Uterus (tissue), 2 donors: ENCODE results near the gene FBL.

Experiments
- POLR2A ChIP-seq, 2 donors: fragments of 450-650 bp; IDR thresholded peaks; one replicate each; pipeline ENCODE4 v1.6.1; 2016; ENCODE audit warnings: antibody characterized with exemption in 2 of 2, mild to moderate bottlenecking in 1 of 2, moderate library complexity in 1 of 2
- TF ChIP-seq, protein P1 (sequence below), 4 experiments: fragments of 200-600 bp in 2 of 4; fragments of 450-650 bp in 2 of 4; sonication (generic) in 2 of 4; IDR thresholded peaks; one replicate each; pipeline ENCODE4 v1.5.1; 2016 to 2019; ENCODE audit warnings: antibody characterized with exemption in 4 of 4, mild to moderate bottlenecking in 2 of 4, moderate library complexity in 1 of 4

DNA sequence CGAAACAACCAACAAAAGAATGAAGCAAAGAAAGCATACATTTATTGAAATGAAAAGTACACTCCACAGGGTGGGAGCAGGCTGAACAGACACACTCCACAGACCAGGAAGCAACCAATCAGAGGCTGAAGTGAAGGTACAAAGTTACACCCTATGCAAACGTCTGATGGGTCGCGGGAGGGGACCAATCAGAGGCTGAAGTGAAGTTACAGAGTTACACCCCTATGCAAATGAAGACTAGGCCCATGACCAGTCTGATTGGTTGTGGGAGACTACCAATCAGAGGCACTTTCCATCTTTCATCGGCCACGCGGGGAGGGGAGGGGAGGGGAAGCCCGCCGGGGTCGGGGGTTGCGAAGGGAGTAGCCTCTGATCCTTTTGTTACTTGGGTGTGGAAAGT, 12.4 kb upstream of the FBL start:
- TF ChIP-seq, protein P1, sequence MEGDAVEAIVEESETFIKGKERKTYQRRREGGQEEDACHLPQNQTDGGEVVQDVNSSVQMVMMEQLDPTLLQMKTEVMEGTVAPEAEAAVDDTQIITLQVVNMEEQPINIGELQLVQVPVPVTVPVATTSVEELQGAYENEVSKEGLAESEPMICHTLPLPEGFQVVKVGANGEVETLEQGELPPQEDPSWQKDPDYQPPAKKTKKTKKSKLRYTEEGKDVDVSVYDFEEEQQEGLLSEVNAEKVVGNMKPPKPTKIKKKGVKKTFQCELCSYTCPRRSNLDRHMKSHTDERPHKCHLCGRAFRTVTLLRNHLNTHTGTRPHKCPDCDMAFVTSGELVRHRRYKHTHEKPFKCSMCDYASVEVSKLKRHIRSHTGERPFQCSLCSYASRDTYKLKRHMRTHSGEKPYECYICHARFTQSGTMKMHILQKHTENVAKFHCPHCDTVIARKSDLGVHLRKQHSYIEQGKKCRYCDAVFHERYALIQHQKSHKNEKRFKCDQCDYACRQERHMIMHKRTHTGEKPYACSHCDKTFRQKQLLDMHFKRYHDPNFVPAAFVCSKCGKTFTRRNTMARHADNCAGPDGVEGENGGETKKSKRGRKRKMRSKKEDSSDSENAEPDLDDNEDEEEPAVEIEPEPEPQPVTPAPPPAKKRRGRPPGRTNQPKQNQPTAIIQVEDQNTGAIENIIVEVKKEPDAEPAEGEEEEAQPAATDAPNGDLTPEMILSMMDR (IDR thresholded peaks at IDR 0.05), result no peak
- no peak for TF ChIP-seq POLR2A (IDR thresholded peaks at IDR 0.05)
